ENCODE results near the gene AQP6. TPM values are rescaled to one million over a fixed set of nuclear protein-coding genes. Genes with fewer than 3 reads are reported as not detected.

Gene AQP6
- total RNA-seq, 1 experiment from 2014 or later, result 0.09 TPM

DNA sequence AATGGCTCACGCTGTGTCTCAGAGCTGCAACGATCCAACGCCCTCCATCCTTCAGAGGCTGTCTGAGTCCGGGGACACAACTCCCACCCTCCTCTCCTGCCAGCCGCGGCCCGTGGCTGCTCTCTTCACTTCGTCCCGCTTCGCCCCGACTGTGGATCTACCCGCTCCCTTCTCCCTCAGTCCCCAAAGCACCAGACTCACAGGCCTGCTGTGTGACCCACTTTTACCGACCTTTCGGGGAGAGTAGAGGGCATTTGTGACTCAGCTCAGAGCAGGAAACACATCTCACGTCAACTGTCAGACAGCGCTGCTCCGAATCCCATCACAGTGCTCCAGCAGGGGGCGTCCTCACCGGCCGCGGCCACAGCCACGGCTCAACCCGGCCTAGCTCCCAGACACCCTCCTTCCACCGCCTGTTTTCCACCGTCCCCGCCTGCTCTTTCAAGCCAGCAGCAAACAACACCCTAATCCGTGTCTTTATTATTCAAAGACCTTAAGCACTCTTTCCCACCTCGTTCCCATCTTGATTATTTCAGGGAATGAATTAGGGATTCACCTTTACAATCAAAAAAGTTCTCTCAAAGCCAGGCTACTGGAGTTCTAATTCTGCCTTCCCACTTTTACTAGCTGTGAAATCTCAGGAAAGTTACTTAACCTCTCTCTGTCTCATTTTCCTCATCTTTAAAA is 27.2 kb upstream of the AQP6 start:
- Histone ChIP-seq H4K91ac (ENCODE audit: insufficient read length, low read depth, low read length) (no peak overlapping the region), H3K79me1 (ENCODE audit: insufficient read depth, low read depth, low read length, poor library complexity, severe bottlenecking) (no peaks in the 10 kb centered on the region), H4K5ac (ENCODE audit: insufficient read length, low read depth, low read length) (no peak overlapping the region), H4K8ac (replicated peaks; ENCODE audit: insufficient read length, low read depth, low read length) (no peak overlapping the region), H3K9me3 (ENCODE audit: control insufficient read depth, low read depth, low read length) (no peaks in the 10 kb centered on the region), H2BK5ac (ENCODE audit: insufficient read length, low read length) (no peak overlapping the region), H2BK20ac (ENCODE audit: low read depth, low read length, poor library complexity, severe bottlenecking) (no peak overlapping the region), H2AFZ (ENCODE audit: low read length) (no peak overlapping the region), H3K4me1 (ENCODE audit: insufficient read depth, low read length) (no peaks in the 10 kb centered on the region; the same call in 1 of the 2 replicates), H3K56ac (ENCODE audit: insufficient read length, low read depth, low read length) (no peak overlapping the region), H2BK15ac (ENCODE audit: low read depth, low read length) (no peak overlapping the region; the same call in 1 of the 2 replicates), H3K79me2 (ENCODE audit: insufficient read depth, low read length) (no peaks in the 10 kb centered on the region), H4K20me1 (ENCODE audit: control insufficient read depth, insufficient read depth, insufficient read length) (no peaks in the 10 kb centered on the region), H3T11ph (ENCODE audit: low read length) (no peak overlapping the region), H3K9ac (ENCODE audit: extremely low read depth, insufficient read length, low read length) (no peak overlapping the region), H3K23ac (ENCODE audit: insufficient read length, low read depth, low read length) (no peak overlapping the region), H3K4ac (ENCODE audit: low read depth, low read length) (no peak overlapping the region), H3K18ac (ENCODE audit: insufficient read length, low read depth, low read length) (no peak overlapping the region), H3K27me3 (ENCODE audit: insufficient read depth, low read length) (no peaks in the 10 kb centered on the region), H3K14ac (ENCODE audit: insufficient read depth, low read length) (peak overlapping the region; percentile 68; the same call in 1 of the 2 replicates), H2AK5ac (ENCODE audit: insufficient read length, low read length) (no peak overlapping the region), H2BK120ac (ENCODE audit: low read depth, low read length, poor library complexity, severe bottlenecking) (no peak overlapping the region), H3K27ac (ENCODE audit: insufficient read length, low read depth, low read length) (no peak overlapping the region), H2BK12ac (ENCODE audit: insufficient read length, low read depth, low read length) (no peak overlapping the region), H3K4me2 (ENCODE audit: insufficient read depth, insufficient read length, low read length) (peak overlapping the region; percentile 69), H3K23me2 (ENCODE audit: insufficient read length, low read depth, low read length, poor library complexity, severe bottlenecking) (peaks cover 5% of the 10 kb centered on the region)
- H3K36me3 Mint-ChIP-seq (ENCODE audit: insufficient read depth in 1 of 3, low read depth in 3 of 3), result no peaks in the 10 kb centered on the region
- TF ChIP-seq, protein P1, sequence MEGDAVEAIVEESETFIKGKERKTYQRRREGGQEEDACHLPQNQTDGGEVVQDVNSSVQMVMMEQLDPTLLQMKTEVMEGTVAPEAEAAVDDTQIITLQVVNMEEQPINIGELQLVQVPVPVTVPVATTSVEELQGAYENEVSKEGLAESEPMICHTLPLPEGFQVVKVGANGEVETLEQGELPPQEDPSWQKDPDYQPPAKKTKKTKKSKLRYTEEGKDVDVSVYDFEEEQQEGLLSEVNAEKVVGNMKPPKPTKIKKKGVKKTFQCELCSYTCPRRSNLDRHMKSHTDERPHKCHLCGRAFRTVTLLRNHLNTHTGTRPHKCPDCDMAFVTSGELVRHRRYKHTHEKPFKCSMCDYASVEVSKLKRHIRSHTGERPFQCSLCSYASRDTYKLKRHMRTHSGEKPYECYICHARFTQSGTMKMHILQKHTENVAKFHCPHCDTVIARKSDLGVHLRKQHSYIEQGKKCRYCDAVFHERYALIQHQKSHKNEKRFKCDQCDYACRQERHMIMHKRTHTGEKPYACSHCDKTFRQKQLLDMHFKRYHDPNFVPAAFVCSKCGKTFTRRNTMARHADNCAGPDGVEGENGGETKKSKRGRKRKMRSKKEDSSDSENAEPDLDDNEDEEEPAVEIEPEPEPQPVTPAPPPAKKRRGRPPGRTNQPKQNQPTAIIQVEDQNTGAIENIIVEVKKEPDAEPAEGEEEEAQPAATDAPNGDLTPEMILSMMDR (conservative IDR thresholded peaks at IDR 0.05), result peak; percentile 98
- H3K27me3 Mint-ChIP-seq (ENCODE audit: low read depth), result peaks cover 27% of the 10 kb centered on the region
- no peaks in the 10 kb centered on the region for H3K9me3 Mint-ChIP-seq
- H3K4me1 Mint-ChIP-seq, result peaks cover 41 to 60% of the 10 kb centered on the region in 2 experiments
- peak; percentile 94 for DNase-seq
- H3K4me3 Mint-ChIP-seq, result peak overlapping the region; percentile 56 to 75
- no CpG with 5 or more reads among the region's 28 CpGs for WGBS (ENCODE audit: extremely low coverage, insufficient read length, low lambda C conversion rate)
- peak overlapping the region in 1 of 3 experiments; percentile 71; a peak in 2 of 7 replicates for H3K27ac Mint-ChIP-seq

Data from H9 (cell line).